HepG2 (cell line): ENCODE data around the gene DHX16. TPM values are rescaled to one million over a fixed set of nuclear protein-coding genes. Genes with fewer than 3 reads are reported as not detected.
A peak's percentile ranks its signal among the peaks of the same experiment; 100 is the strongest.

Experiments
- ARID4A ChIP-seq: sonication (generic); formaldehyde crosslinking; IDR thresholded peaks from 2 replicates; pipeline ENCODE4 v1.5.0; 2020; ENCODE audit warnings: mild to moderate bottlenecking, missing genetic modification reagents, borderline replicate concordance
- BRF2 ChIP-seq: sonication (generic); formaldehyde crosslinking; IDR thresholded peaks from 2 replicates; pipeline ENCODE4 v1.8.1; 2022; ENCODE audit warnings: mild to moderate bottlenecking, missing genetic modification reagents
- CENPX ChIP-seq: sonication (generic); formaldehyde crosslinking; IDR thresholded peaks from 2 replicates; pipeline ENCODE4 v1.9.0; 2021; ENCODE audit warnings: mild to moderate bottlenecking, missing genetic modification reagents, moderate library complexity
- GATAD2A ChIP-seq: IDR thresholded peaks from 2 replicates; pipeline ENCODE4 v1.6.1; 2016
- PLRG1 ChIP-seq: fragments of 450-650 bp; conservative IDR thresholded peaks from 2 replicates; pipeline ENCODE4 v1.6.1; 2016
- POGZ ChIP-seq: sonication (generic); formaldehyde crosslinking; IDR thresholded peaks from 2 replicates; pipeline ENCODE4 v1.4.0; 2020; ENCODE audit warnings: mild to moderate bottlenecking, missing genetic modification reagents
- SCMH1 ChIP-seq: sonication (generic); formaldehyde crosslinking; IDR thresholded peaks from 2 replicates; pipeline ENCODE4 v1.9.0; 2021; ENCODE audit warnings: missing genetic modification reagents, mild to moderate bottlenecking, borderline replicate concordance
- SKI ChIP-seq: fragments of 450-650 bp; IDR thresholded peaks from one replicate; pipeline ENCODE4 v1.6.1; 2018; ENCODE audit warnings: mild to moderate bottlenecking; ENCODE audit not compliant: partially characterized antibody
- SRF ChIP-seq: IDR thresholded peaks from 2 replicates; pipeline ENCODE4 v1.6.1; 2011; ENCODE audit warnings: mild to moderate bottlenecking, low read depth, low read length, moderate library complexity
- SRSF1 ChIP-seq: fragments of 200-400 bp; formaldehyde crosslinking; optimal IDR thresholded peaks from 2 replicates; pipeline ENCODE3; 2017; ENCODE audit warnings: mild to moderate bottlenecking, low read depth, low read length, moderate library complexity
- ZFP1 ChIP-seq: IDR thresholded peaks from 2 replicates; pipeline ENCODE4 v1.6.1; 2016
- ZNF251 ChIP-seq: sonication (generic); formaldehyde crosslinking; IDR thresholded peaks from 2 replicates; pipeline ENCODE4 v1.9.0; 2021; ENCODE audit warnings: mild to moderate bottlenecking, missing genetic modification reagents
- ZNF317 ChIP-seq: sonication (generic); formaldehyde crosslinking; IDR thresholded peaks from 2 replicates; pipeline ENCODE4 v1.5.0; 2020; ENCODE audit warnings: mild to moderate bottlenecking, missing genetic modification reagents
- ZNF337 ChIP-seq: sonication (generic); formaldehyde crosslinking; IDR thresholded peaks from 2 replicates; pipeline ENCODE4 v1.5.1; 2020; ENCODE audit warnings: missing genetic modification reagents, low read depth, mild to moderate bottlenecking, borderline replicate concordance
- ZNF547 ChIP-seq: sonication (generic); formaldehyde crosslinking; IDR thresholded peaks from 2 replicates; pipeline ENCODE4 v1.5.1; 2020; ENCODE audit warnings: mild to moderate bottlenecking, missing genetic modification reagents
- ZNF615 ChIP-seq: sonication (generic); formaldehyde crosslinking; IDR thresholded peaks from 2 replicates; pipeline ENCODE4 v1.5.0; 2020; ENCODE audit warnings: mild to moderate bottlenecking, missing genetic modification reagents, borderline replicate concordance
- polyA plus RNA-seq, 8 experiments: library from polyadenylated mRNA; depleted of rRNA in 3 of 8; stranded (reverse) in 7 of 8; unstranded in 1 of 8; fragments of >200 nt; fragmentation: Illumina TruSeq in 4 of 8; extraction: Trizol in 4 of 8; gene quantifications; 2 replicates each; pipeline versions ENCODE4 v1.2.1 to v1.2.3, GENCODE V29; 2011 to 2016; ENCODE audit warnings: low read depth in 4 of 8, missing spikeins in 1 of 8, mixed read lengths in 1 of 8; ENCODE audit not compliant: insufficient read depth in 1 of 8
- total RNA-seq, 5 experiments: library from RNA; depleted of rRNA; stranded (reverse); fragments of >200 nt; fragmentation: Illumina TruSeq; extraction: Trizol; gene quantifications; 2 replicates each; pipeline ENCODE4 v1.2.3, GENCODE V29; 2016; ENCODE audit warnings: low read depth in 1 of 5
- TF ChIP-seq, protein P1 (sequence below): sonication (generic); formaldehyde crosslinking; IDR thresholded peaks from 2 replicates; pipeline ENCODE4 v1.4.0; 2020; ENCODE audit warnings: missing genetic modification reagents, borderline replicate concordance
- TF ChIP-seq, protein P2 (sequence below): sonication (generic); formaldehyde crosslinking; IDR thresholded peaks from 2 replicates; pipeline ENCODE4 v1.8.1; 2023; ENCODE audit warnings: mild to moderate bottlenecking, missing genetic modification reagents

The DHX16 gene
- total and polyA plus RNA-seq, 2 of the 13 experiments (the other 11 are each of a cell fraction or from before 2014, with no cell fraction given) = 57.0 to 58.5 TPM

DNA sequence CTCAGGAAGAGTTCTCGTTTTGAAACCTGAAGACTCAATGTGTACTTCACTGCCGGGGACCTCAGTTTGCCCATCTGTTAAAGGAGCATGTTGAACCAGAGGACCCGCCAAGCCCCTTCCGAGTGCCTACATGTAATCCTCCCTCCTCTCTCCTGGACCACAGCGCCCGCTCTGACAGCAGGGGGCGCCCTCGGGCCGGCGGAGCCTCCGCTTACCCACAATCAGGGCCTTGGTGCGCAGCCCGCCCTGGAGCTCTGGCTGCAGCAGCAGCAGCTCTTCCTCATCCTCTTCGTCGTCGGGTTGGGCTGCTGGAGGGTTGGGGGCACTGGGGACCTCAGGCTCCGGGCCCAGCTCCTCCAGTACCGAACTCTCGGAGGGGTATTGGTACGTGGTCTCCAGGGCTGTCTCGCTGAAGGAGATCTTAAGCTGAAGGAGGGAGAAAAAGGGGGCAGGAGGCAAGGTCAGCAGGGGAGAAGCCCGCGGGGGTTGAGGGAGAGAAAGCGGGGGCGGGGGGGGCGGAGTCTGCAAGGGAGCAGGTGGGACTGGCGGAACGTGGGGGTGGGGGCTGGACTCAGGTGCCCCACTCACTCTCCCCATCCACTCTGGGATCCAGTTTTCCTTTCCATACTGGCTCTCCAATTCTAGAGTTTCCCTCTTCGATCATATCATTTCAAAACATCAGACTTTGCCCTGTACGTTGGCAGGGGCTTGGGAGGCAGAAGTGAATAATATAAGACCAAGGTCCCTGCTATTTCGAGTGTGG, 6.3 kb upstream of the DHX16 start (continued):
- TF ChIP-seq, protein P1, sequence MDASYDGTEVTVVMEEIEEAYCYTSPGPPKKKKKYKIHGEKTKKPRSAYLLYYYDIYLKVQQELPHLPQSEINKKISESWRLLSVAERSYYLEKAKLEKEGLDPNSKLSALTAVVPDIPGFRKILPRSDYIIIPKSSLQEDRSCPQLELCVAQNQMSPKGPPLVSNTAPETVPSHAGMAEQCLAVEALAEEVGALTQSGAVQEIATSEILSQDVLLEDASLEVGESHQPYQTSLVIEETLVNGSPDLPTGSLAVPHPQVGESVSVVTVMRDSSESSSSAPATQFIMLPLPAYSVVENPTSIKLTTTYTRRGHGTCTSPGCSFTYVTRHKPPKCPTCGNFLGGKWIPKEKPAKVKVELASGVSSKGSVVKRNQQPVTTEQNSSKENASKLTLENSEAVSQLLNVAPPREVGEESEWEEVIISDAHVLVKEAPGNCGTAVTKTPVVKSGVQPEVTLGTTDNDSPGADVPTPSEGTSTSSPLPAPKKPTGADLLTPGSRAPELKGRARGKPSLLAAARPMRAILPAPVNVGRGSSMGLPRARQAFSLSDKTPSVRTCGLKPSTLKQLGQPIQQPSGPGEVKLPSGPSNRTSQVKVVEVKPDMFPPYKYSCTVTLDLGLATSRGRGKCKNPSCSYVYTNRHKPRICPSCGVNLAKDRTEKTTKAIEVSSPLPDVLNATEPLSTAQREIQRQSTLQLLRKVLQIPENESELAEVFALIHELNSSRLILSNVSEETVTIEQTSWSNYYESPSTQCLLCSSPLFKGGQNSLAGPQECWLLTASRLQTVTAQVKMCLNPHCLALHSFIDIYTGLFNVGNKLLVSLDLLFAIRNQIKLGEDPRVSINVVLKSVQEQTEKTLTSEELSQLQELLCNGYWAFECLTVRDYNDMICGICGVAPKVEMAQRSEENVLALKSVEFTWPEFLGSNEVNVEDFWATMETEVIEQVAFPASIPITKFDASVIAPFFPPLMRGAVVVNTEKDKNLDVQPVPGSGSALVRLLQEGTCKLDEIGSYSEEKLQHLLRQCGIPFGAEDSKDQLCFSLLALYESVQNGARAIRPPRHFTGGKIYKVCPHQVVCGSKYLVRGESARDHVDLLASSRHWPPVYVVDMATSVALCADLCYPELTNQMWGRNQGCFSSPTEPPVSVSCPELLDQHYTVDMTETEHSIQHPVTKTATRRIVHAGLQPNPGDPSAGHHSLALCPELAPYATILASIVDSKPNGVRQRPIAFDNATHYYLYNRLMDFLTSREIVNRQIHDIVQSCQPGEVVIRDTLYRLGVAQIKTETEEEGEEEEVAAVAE (CRISPR knock-in tag) = peak; percentile 65
- TF ChIP-seq PLRG1 = no peak
- no peak for TF ChIP-seq SRSF1
- TF ChIP-seq, protein P2, sequence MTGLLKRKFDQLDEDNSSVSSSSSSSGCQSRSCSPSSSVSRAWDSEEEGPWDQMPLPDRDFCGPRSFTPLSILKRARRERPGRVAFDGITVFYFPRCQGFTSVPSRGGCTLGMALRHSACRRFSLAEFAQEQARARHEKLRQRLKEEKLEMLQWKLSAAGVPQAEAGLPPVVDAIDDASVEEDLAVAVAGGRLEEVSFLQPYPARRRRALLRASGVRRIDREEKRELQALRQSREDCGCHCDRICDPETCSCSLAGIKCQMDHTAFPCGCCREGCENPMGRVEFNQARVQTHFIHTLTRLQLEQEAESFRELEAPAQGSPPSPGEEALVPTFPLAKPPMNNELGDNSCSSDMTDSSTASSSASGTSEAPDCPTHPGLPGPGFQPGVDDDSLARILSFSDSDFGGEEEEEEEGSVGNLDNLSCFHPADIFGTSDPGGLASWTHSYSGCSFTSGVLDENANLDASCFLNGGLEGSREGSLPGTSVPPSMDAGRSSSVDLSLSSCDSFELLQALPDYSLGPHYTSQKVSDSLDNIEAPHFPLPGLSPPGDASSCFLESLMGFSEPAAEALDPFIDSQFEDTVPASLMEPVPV (CRISPR knock-in tag) = peak; percentile 77
- TF ChIP-seq ZNF547 = peak; percentile 70; the same call in 1 of the 2 replicates
- no peak; the same call in 1 of the 2 replicates for TF ChIP-seq GATAD2A (CRISPR knock-in tag)
- TF ChIP-seq SKI = peak; percentile 14
- TF ChIP-seq POGZ (CRISPR knock-in tag) = peak; percentile 70; the same call in 1 of the 2 replicates
- TF ChIP-seq ZNF317 (CRISPR knock-in tag) = peak; percentile 69; the same call in 1 of the 2 replicates
- peak; percentile 74; the same call in 1 of the 2 replicates for TF ChIP-seq BRF2 (CRISPR knock-in tag)
- no peak for TF ChIP-seq SCMH1
- 0 out of 2 replicates have a peak, but pooled peaks have one; percentile 15 for TF ChIP-seq SRF
- no peak for TF ChIP-seq ZNF337
- TF ChIP-seq ZNF251 = no peak
- TF ChIP-seq ZFP1 (CRISPR knock-in tag) = no peak
- no peak for TF ChIP-seq CENPX (CRISPR knock-in tag)
- TF ChIP-seq ZNF615 (CRISPR knock-in tag) = no peak
- peak; percentile 78; the same call in 1 of the 2 replicates for TF ChIP-seq ARID4A (CRISPR knock-in tag)
